Measurements from ENCODE around the gene ITGAD. TPM values are rescaled to one million over a fixed set of nuclear protein-coding genes. Genes with fewer than 3 reads are reported as not detected.

The ITGAD gene
- polyA plus RNA-seq, 2 donors = 0.02 TPM; not detected in 1

GRCh38 chr16:31453255-31454204 is 60.4 kb downstream of the ITGAD start:
- H3K27ac ChIP-seq (ENCODE audit: low read depth in 2 of 2, low read length in 1 of 2) = peak overlapping the region; percentile 94 to 97
- no peak overlapping the region for H3K4me3 ChIP-seq (ENCODE audit: low read depth in 1 of 2, low read length in 2 of 2)
- 35 to 48% methylated on average over 20 of the region's 20 CpGs for WGBS, 2 donors
- no peaks in the 10 kb centered on the region for H3K9me3 ChIP-seq (ENCODE audit: control insufficient read depth in 2 of 2, insufficient read depth in 1 of 2, low read depth in 1 of 2, low read length in 1 of 2)
- H3K36me3 ChIP-seq (ENCODE audit: control insufficient read depth in 2 of 2, insufficient read depth in 2 of 2, low read length in 1 of 2) = no peaks in the 10 kb centered on the region
- peaks cover 7 to 28% of the 10 kb centered on the region in 2 donors for H3K4me1 ChIP-seq (ENCODE audit: control insufficient read depth in 2 of 2, insufficient read depth in 2 of 2, low read length in 1 of 2)
- no peaks in the 10 kb centered on the region for H3K27me3 ChIP-seq (ENCODE audit: control insufficient read depth in 1 of 2, insufficient read depth in 2 of 2, low read length in 2 of 2)

- H3K27me3 ChIP-seq (ENCODE audit: control insufficient read depth in 1 of 2, insufficient read depth in 2 of 2, low read length in 2 of 2) = no peaks in the 10 kb centered on the region
- H3K4me1 ChIP-seq (ENCODE audit: control insufficient read depth in 2 of 2, insufficient read depth in 2 of 2, low read length in 1 of 2) = peaks cover 7 to 29% of the 10 kb centered on the region in 2 donors
- WGBS, 2 donors = 70% methylated on average over 17 of the region's 17 CpGs
- peak overlapping the region in 1 of 2 donors; percentile 51 for H3K27ac ChIP-seq (ENCODE audit: low read depth in 2 of 2, low read length in 1 of 2)
- no peaks in the 10 kb centered on the region for H3K36me3 ChIP-seq (ENCODE audit: control insufficient read depth in 2 of 2, insufficient read depth in 2 of 2, low read length in 1 of 2)
- no peak overlapping the region for H3K4me3 ChIP-seq (ENCODE audit: low read depth in 1 of 2, low read length in 2 of 2)
- no peaks in the 10 kb centered on the region for H3K9me3 ChIP-seq (ENCODE audit: control insufficient read depth in 2 of 2, insufficient read depth in 1 of 2, low read depth in 1 of 2, low read length in 1 of 2)
These were observed 62.6 kb downstream of the ITGAD start for GRCh38 chr16:31455601-31456314.

DNA sequence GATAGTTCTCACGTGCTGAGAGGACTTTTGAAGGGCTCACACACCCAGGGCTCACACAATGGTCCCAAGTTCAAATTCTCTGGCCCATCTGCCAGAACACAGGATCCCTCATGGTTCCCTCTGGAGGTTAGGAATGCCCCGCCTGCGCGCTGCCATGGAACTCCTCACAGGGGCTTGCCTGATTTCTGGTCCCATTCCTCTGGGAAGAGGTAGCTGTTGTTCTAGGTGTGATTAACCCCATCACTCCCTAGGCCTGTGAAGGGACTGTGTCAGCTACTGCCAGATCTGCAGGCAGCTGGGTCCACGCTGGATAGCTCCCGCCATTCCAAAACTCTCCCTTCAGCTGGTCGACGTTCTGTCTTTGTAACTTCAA is 63.8 kb downstream of the ITGAD start:
- no peak overlapping the region for H3K4me3 ChIP-seq (ENCODE audit: low read depth in 1 of 2, low read length in 2 of 2)
- WGBS, 2 donors = 71 to 75% methylated on average over 8 of the region's 8 CpGs
- no peaks in the 10 kb centered on the region for H3K9me3 ChIP-seq (ENCODE audit: control insufficient read depth in 2 of 2, insufficient read depth in 1 of 2, low read depth in 1 of 2, low read length in 1 of 2)
- H3K27ac ChIP-seq (ENCODE audit: low read depth in 2 of 2, low read length in 1 of 2) = no peak overlapping the region
- H3K27me3 ChIP-seq (ENCODE audit: control insufficient read depth in 1 of 2, insufficient read depth in 2 of 2, low read length in 2 of 2) = no peaks in the 10 kb centered on the region
- H3K4me1 ChIP-seq (ENCODE audit: control insufficient read depth in 2 of 2, insufficient read depth in 2 of 2, low read length in 1 of 2) = peaks cover 7 to 29% of the 10 kb centered on the region in 2 donors
- H3K36me3 ChIP-seq (ENCODE audit: control insufficient read depth in 2 of 2, insufficient read depth in 2 of 2, low read length in 1 of 2) = peaks cover 0 to 3% of the 10 kb centered on the region in 2 donors

DNA sequence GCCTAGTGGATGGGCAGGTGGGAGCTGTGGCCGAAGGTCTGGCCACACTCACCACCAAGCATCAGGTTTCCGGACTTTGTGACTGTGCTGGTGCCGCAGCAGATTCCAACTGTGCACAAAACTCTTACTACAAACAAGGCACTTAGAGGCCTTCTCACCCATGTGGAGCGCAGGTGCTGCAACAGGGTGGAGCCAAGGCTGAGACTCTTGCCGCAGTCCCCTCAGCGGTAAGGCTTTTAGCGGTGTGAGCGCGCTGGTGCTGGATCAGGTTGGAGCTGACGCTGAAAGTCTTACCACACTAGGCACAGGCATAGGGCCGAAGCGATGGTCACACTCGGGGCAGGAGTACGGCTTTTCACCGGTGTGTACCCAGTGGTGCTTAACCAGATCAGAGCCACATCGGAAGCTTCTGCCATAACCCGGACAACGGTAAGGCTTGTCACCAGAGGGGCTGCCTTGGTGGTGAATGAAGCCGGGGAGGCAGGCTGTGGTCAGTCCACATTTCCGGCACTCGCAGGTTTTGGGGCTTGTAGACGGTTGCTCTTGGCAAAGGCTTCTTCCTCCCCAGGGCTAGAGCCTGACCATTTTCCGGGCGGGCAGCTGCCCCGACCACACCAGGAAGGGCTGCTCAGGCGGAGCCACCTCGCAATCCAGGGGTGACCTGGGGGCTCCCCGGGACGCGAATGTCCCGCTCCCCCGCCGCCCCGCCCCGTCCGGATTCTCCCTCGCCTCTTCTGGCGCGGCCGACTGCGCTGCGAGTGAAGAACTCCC is 65.1 kb downstream of the ITGAD start:
- H3K4me3 ChIP-seq (ENCODE audit: low read depth in 1 of 2, low read length in 2 of 2) = peak overlapping the region; percentile 77 to 87
- H3K27ac ChIP-seq (ENCODE audit: low read depth in 2 of 2, low read length in 1 of 2) = peak overlapping the region; percentile 99 to 100
- H3K4me1 ChIP-seq (ENCODE audit: control insufficient read depth in 2 of 2, insufficient read depth in 2 of 2, low read length in 1 of 2) = peaks cover 3 to 24% of the 10 kb centered on the region in 2 donors
- no peaks in the 10 kb centered on the region for H3K9me3 ChIP-seq (ENCODE audit: control insufficient read depth in 2 of 2, insufficient read depth in 1 of 2, low read depth in 1 of 2, low read length in 1 of 2)
- peaks cover 4 to 11% of the 10 kb centered on the region in 2 donors for H3K36me3 ChIP-seq (ENCODE audit: control insufficient read depth in 2 of 2, insufficient read depth in 2 of 2, low read length in 1 of 2)
- WGBS, 2 donors = 1 to 2% methylated on average over 42 of the region's 42 CpGs
- no peaks in the 10 kb centered on the region for H3K27me3 ChIP-seq (ENCODE audit: control insufficient read depth in 1 of 2, insufficient read depth in 2 of 2, low read length in 2 of 2)

- Histone ChIP-seq H3K36me3 (ENCODE audit: control insufficient read depth in 2 of 2, insufficient read depth in 2 of 2, low read length in 1 of 2) (peaks cover 4 to 11% of the 10 kb centered on the region in 2 donors), H3K4me3 (ENCODE audit: low read depth in 1 of 2, low read length in 2 of 2) (peak within 1 kb of the TSS; percentile 77 to 87), H3K27ac (ENCODE audit: low read depth in 2 of 2, low read length in 1 of 2) (peak within 1 kb of the TSS; percentile 99 to 100), H3K27me3 (ENCODE audit: control insufficient read depth in 1 of 2, insufficient read depth in 2 of 2, low read length in 2 of 2) (no peaks in the 10 kb centered on the region), H3K9me3 (ENCODE audit: control insufficient read depth in 2 of 2, insufficient read depth in 1 of 2, low read depth in 1 of 2, low read length in 1 of 2) (no peaks in the 10 kb centered on the region), H3K4me1 (ENCODE audit: control insufficient read depth in 2 of 2, insufficient read depth in 2 of 2, low read length in 1 of 2) (peaks cover 2 to 19% of the 10 kb centered on the region in 2 donors)
- 0 to 1% methylated on average over 86 to 91 of the region's 91 CpGs for WGBS, 2 donors
These were observed 65.9 kb downstream of the ITGAD start, which contains the start of gene ARMC5 for GRCh38 chr16:31458844-31459686. TSS of gene ARMC5 (plus strand) at chr16:31459501. CDS start at chr16:31459525, 24 bp downstream.

DNA sequence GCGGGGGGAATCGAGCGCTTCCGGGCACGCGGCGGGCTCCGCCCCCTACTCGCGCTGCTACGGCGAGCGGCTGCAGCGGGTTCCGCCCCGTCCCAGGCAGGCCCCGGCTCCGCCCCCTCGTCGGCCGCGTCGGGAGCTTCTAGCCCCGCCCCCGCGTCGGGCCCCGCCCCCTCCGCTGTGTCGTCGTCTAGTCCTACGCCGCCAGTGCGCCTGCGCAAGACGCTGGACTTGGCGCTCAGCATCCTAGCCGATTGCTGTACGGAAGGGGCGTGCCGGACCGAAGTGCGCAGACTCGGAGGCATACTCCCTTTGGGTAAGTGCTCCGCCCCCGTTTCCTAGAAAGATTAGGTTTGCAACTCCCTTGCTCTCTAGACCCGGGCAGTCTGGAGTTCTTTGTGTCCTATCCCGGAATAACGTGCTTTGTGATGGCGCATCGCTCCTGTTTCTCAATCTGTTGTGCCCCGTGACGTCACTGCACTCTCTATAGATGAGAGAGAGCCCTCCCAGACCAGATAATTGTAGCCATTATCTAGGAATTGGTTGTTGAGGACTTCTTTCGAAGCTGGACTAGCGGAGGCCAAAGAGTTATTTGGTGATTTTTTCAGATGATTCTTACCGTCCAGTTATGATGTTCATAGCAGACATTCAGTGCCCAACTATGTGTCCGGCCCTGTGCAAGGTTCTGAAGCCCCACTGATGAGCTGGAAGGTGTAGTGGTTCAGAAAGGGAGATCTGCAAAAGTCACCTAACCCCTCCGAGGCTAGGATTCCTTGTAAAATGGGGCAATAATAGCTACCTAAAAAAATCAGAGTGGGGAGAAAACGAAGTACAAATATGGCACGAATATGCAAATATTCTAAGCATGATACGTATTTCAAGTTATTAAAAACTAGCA is 66.8 kb downstream of the ITGAD start:
- peaks cover 2 to 19% of the 10 kb centered on the region in 2 donors for H3K4me1 ChIP-seq (ENCODE audit: control insufficient read depth in 2 of 2, insufficient read depth in 2 of 2, low read length in 1 of 2)
- peak overlapping the region; percentile 77 to 87 for H3K4me3 ChIP-seq (ENCODE audit: low read depth in 1 of 2, low read length in 2 of 2)
- 3% methylated on average over 59 to 61 of the region's 61 CpGs for WGBS, 2 donors
- no peaks in the 10 kb centered on the region for H3K27me3 ChIP-seq (ENCODE audit: control insufficient read depth in 1 of 2, insufficient read depth in 2 of 2, low read length in 2 of 2)
- H3K27ac ChIP-seq (ENCODE audit: low read depth in 2 of 2, low read length in 1 of 2) = peak overlapping the region; percentile 99 to 100
- H3K36me3 ChIP-seq (ENCODE audit: control insufficient read depth in 2 of 2, insufficient read depth in 2 of 2, low read length in 1 of 2) = peaks cover 4 to 18% of the 10 kb centered on the region in 2 donors
- H3K9me3 ChIP-seq (ENCODE audit: control insufficient read depth in 2 of 2, insufficient read depth in 1 of 2, low read depth in 1 of 2, low read length in 1 of 2) = no peaks in the 10 kb centered on the region

DNA sequence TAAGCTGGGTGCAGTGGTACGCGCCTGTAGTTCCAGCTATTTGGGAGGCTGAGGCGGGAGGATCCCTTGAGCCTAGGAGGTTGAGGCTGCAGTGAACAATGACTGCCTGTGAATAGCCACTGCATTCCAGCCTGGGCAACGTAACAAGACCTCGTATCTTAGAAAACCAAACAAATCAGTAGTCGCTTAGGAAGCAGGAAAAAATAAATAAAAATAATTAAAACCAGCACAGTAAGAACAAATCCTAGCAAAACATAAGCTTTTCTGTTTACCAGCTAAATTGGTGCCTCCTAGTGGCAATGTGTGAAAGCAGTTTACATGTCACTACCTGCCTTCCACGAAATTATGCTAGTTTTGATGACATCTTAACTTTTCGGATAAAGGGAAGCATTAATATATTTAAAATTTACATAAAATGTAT is 67.5 kb downstream of the ITGAD start:
- Histone ChIP-seq H3K27me3 (ENCODE audit: control insufficient read depth in 1 of 2, insufficient read depth in 2 of 2, low read length in 2 of 2) (no peaks in the 10 kb centered on the region), H3K4me3 (ENCODE audit: low read depth in 1 of 2, low read length in 2 of 2) (no peak overlapping the region), H3K4me1 (ENCODE audit: control insufficient read depth in 2 of 2, insufficient read depth in 2 of 2, low read length in 1 of 2) (peaks cover 1 to 19% of the 10 kb centered on the region in 2 donors), H3K9me3 (ENCODE audit: control insufficient read depth in 2 of 2, insufficient read depth in 1 of 2, low read depth in 1 of 2, low read length in 1 of 2) (no peaks in the 10 kb centered on the region), H3K36me3 (ENCODE audit: control insufficient read depth in 2 of 2, insufficient read depth in 2 of 2, low read length in 1 of 2) (peaks cover 5 to 22% of the 10 kb centered on the region in 2 donors), H3K27ac (ENCODE audit: low read depth in 2 of 2, low read length in 1 of 2) (peak overlapping the region in 1 of 2 donors; percentile 87)
- 39 to 46% methylated on average over 8 of the region's 8 CpGs for WGBS, 2 donors

All from esophagus (tissue), 2 donors.